HG02588 (cell line): ENCODE results near the gene ZNF658.
"Not testable (repeated sequence)": the region's sequence is repeated elsewhere in the genome, so short reads cannot be mapped to it uniquely, and the experiment has no call there.

Experiments used
- ATAC-seq: cut with Tn5 transposase; IDR thresholded peaks from one replicate; pipeline ENCODE4 v1.9.1; 2021; ENCODE audit warnings: mild to moderate bottlenecking, moderate library complexity; ENCODE audit not compliant: unreplicated experiment

Gene ZNF658

DNA sequence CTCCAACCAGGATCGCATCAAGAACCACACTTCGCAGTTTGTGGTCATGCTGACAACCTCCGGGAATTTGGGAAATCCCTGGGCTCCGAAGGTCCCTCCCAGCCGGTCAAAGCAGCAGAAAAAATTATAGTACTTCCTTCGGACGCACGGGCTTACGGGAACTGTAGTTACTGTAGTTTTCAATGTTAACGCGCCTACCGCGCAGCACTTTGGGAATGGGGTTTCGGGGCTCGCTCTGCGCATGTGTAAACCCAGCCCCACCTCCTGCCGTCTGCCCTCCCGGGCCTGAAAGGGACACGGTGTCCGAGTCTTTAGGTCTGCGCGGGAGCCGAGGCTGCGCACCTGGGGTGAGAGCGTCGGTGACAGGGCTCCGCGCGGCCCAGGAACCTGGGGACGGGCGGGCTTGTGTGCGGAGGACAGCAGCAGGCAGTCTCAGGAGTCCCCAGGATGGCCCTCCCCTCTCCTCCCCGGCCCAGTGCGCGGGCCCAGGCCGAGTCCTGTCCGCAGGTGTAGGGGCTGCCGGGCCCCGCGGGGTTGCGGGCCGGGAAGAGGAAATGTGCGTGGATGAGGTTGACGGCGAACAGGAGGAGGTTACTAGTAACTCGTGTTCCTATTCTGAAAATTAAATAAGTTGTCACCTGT, at the start of gene ZNF658:
TSS of gene ZNF658 (plus strand) at position 236 of the 642 bp plus-strand sequence. CDS start 2,837 bp downstream, outside the sequence.
- peak; percentile 96 for ATAC-seq

- ATAC-seq = not testable (repeated sequence)
These were observed 38.8 kb upstream of the ZNF658 start for GRCh38 chr9:66861732-66862131.

DNA sequence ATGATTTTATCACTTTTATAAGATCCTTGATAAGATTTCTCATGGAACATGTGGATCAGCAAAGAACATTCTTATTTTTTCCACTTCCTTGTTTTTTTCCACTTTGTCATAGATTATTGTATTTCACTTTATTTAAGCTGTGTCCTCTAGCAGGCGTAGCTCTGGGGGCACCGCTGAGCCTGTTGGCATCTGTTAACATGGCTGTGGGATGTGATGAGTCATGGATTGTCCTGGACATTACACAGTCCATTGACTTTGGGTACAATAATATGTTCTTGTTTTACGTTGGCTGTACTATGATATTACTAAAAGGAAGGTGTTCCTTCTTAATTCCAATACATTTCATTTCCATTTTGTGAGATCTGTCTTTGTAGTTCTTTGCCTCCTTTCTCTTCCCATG, 31.9 kb upstream of the ZNF658 start:
- not testable (repeated sequence) for ATAC-seq

DNA sequence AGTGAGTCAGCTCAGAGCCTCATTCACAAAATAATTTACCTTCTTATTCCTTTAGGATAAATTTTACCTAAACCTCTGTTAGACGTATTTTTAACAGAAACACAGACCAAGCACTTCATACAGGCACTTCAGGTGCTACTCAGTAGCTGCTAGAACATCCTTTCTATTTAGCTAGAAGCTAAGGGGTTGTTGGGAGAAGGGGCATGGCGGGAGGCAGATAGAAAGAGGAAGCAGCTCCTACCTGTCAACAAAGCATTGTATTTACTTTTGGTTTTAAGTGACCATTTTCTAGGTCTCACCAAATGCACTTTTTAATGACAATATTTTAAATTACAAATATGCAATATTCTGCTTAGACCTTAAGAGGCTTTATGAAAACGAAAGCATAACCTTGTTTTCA, 19.9 kb upstream of the ZNF658 start:
- not testable (repeated sequence) for ATAC-seq

GRCh38 chr9:66881847-66882246, 18.7 kb upstream of the ZNF658 start:
- not testable (repeated sequence) for ATAC-seq

GRCh38 chr9:66890334-66890733, 10.2 kb upstream of the ZNF658 start:
- peak; percentile 82 for ATAC-seq

- ATAC-seq = peak; percentile 26
These were observed 616 bp downstream of the ZNF658 start for GRCh38 chr9:66901141-66901540.

DNA sequence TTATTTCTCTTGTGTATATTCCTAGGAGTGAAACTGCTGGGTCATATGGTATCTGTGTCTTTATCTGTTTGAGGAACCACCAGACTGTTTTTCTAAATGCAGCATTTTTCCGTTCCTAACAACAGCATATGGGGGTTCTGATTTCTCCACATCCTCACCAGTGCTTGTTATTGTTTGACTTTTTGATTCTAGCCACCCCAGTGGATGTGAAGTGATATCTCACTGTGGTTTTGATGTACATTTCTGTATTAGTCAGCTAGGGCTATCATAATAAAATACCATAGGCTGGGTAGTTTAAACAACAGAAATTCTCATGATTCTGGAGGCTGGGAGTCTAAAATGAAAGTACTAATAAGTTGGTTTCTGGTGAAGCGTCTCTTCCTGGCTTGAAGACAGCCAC, 9.0 kb downstream of the ZNF658 start:
- ATAC-seq = not testable (repeated sequence)

- ATAC-seq = not testable (repeated sequence)
These were observed 19.5 kb downstream of the ZNF658 start for GRCh38 chr9:66920072-66920471.

GRCh38 chr9:66936194-66936870, 35.8 kb downstream of the ZNF658 start:
- not testable (repeated sequence) for ATAC-seq

- ATAC-seq = not testable (repeated sequence)
These were observed 37.1 kb downstream of the ZNF658 start for GRCh38 chr9:66937662-66938061.

- not testable (repeated sequence) for ATAC-seq
These were observed 37.8 kb downstream of the ZNF658 start for GRCh38 chr9:66938322-66938721.

DNA sequence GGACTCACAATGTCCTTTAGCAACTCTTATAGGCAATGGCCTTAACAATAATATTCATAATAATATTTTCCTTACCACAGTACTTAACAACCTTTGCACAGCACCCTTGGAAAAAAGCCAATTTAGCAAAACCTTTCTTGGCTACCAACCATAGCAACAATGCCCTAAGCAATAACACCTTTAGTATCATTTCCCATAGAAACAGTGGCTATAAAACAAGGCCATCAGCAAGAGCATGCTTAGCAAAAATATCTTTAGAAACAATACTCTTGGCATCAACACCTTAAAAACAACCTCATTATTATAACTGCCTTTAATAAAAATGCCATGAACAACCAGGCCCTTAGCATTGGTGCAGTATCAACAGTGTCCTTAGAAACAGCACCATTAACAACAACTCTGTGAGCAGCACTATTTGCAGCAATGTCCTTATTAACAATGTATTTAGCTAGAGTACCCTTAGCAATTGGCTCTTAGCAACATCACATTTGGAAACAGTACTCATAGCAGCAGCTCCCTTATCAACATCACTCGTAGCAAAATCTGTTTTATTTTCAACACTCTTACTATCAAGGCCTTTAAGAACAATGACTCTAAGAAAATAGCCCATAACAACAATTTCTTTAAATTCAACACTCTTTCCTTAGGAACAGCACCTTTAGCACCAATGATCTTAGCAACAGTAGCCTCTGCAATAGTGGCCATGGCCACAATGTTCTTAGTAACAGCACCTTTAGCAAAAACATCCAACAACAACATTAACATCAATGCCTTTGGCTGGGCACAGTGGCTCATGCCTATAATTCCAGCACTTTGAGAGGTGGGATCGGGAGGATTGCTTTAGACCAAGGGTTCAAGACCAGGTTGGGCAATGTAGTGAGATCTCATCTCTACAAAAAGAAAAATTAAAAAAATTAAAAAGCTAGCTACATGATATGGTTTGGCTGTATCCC, 39.6 kb downstream of the ZNF658 start:
- not testable (repeated sequence) for ATAC-seq

- not testable (repeated sequence) for ATAC-seq
These were observed 42.1 kb downstream of the ZNF658 start for GRCh38 chr9:66942400-66943155.

DNA sequence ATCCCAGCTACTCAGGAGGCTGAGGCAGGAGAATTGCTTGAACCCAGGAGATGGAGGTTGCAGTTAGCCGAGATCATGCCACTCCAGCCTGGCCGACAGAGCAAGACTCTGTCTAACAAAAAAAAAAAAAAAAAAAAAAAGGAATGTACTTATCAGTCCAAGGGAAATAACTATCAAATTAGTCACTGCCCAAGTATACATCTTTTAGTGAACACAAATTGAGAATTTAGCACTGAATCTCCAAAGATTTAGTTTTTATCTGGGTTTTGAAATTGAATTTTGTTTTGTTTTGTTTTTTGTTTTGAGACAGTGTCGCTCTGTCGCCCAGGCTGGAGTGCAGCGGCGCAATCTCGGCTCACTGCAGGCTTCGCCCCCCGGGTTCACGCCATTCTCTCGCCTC, 52.1 kb downstream of the ZNF658 start:
- ATAC-seq = not testable (repeated sequence)
